Thyroid gland (tissue), 4 donors: ENCODE measurements around the gene ITCH.

Experiments
- POLR2A ChIP-seq, 2 donors: fragments of 450-650 bp; IDR thresholded peaks; one replicate each; pipeline ENCODE4 v1.6.1; 2017; ENCODE audit warnings: antibody characterized with exemption in 2 of 2, mild to moderate bottlenecking in 2 of 2, moderate library complexity in 1 of 2
- TF ChIP-seq, protein P1 (sequence below), 6 experiments: fragments of 200-600 bp in 3 of 6; fragments of 450-650 bp in 3 of 6; sonication (generic) in 3 of 6; IDR thresholded peaks; one replicate each; pipeline ENCODE4 v1.5.1; 2016 to 2019; ENCODE audit warnings: antibody characterized with exemption in 6 of 6, mild to moderate bottlenecking in 2 of 6, inconsistent platforms in 1 of 6, moderate library complexity in 1 of 6

DNA sequence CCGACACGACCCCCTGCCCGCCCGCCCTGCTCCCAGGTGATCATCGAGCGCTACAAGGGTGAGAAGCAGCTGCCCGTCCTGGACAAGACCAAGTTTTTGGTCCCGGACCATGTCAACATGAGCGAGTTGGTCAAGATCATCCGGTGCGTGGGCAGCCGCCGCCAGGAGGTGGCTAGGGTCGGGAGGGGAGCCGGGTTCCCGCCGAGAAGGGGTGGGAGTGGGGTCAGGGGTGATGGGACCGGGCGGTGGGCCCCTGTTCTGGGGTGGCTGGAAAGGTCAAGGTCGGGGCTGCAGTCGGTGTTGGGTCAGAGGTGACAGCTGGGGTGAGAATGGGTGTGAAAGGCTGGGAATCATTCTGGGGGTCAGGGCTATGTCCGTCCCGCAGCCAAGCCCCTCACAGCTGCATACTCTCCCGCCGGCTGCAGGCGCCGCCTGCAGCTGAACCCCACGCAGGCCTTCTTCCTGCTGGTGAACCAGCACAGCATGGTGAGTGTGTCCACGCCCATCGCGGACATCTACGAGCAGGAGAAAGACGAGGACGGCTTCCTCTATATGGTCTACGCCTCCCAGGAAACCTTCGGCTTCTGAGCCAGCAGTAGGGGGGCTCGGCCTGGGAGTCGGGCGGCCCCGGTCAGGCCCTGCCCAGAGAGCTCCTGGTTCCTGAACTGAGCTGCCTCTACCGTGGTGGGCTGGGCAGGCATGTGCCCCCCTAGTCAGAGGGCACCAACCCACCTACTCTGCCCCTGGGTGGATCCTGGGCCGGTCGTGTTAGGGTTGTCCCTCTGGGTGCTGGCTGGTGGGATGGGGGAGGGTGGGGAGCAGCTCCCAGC is 196.5 kb downstream of the ITCH start:
- TF ChIP-seq, protein P1, sequence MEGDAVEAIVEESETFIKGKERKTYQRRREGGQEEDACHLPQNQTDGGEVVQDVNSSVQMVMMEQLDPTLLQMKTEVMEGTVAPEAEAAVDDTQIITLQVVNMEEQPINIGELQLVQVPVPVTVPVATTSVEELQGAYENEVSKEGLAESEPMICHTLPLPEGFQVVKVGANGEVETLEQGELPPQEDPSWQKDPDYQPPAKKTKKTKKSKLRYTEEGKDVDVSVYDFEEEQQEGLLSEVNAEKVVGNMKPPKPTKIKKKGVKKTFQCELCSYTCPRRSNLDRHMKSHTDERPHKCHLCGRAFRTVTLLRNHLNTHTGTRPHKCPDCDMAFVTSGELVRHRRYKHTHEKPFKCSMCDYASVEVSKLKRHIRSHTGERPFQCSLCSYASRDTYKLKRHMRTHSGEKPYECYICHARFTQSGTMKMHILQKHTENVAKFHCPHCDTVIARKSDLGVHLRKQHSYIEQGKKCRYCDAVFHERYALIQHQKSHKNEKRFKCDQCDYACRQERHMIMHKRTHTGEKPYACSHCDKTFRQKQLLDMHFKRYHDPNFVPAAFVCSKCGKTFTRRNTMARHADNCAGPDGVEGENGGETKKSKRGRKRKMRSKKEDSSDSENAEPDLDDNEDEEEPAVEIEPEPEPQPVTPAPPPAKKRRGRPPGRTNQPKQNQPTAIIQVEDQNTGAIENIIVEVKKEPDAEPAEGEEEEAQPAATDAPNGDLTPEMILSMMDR (IDR thresholded peaks at IDR 0.05) = no peak
- TF ChIP-seq POLR2A (IDR thresholded peaks at IDR 0.05) = no peak
